SIG-M5 (cell line): ENCODE results near the gene CFAP126.
"Not testable (repeated sequence)": the region's sequence is repeated elsewhere in the genome, so short reads cannot be mapped to it uniquely, and the experiment has no call there.

Experiments
- DNase-seq: peaks from one replicate; lab custom pipeline; 2025; lab: John Stamatoyannopoulos, UW

The CFAP126 gene

DNA sequence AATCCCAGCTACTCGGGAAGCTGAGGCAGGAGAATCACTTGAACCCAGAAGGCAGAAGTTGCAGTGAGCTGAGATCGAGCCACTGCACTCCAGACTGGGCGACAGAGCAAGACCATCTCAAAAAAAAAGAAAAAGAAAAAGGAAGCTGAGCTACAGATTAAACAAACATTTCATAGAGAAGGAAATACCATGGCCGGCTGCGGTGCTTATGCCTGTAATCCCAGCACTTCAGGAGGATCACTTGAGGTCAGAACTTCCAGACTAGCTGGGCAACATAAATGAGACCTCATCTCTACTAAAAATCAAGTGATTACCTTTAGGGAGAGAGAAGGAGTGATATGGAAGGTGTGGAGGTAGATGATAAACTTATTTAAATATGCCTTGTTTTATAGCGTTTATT, 14.0 kb upstream of the CFAP126 start:
- no peak for DNase-seq

DNA sequence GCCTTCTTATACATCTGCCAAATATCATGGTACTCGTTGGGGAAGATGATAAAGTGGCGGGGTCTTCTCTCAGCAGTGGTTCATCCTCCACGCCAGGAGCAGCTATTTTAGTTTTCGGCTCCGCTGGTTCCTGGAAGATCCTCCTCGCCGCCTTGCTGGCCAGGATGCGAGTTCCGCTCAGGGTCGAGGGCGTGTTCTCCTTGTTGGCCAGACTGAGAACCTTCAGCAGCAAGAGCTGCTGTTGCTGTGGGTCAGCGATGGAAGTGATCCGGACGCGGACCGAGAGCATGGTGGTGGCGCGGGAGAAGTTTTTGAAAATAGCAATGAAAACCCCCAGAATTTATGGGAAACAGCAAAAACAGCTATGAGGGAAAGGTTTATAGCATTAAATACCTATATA, 11.4 kb upstream of the CFAP126 start:
- DNase-seq = no peak

GRCh38 chr1:161378014-161378413, 10.3 kb upstream of the CFAP126 start:
- DNase-seq = no peak

- DNase-seq = no peak
These were observed 6.7 kb upstream of the CFAP126 start for GRCh38 chr1:161374373-161374772.

GRCh38 chr1:161373442-161373841, 5.8 kb upstream of the CFAP126 start:
- DNase-seq = no peak

DNA sequence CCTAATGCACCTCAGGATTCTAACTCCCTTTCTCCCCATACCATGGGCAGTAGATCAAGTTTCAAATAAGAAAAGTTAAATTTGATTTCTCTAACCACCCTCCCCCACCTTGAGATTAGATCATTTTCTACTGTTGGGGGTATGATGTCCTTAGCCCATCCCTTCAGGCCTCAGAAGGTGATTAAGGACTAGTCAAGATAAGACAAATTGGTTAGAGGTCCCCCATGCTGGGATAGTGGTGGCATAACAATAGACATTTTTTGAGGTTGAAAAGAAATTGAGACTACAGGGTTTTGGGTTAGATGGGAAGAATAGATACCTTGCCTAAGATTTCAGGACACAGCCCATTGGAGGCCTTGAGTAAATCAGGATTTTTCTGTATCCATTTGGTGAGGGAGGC, 2.5 kb downstream of the CFAP126 start:
- no peak for DNase-seq

DNA sequence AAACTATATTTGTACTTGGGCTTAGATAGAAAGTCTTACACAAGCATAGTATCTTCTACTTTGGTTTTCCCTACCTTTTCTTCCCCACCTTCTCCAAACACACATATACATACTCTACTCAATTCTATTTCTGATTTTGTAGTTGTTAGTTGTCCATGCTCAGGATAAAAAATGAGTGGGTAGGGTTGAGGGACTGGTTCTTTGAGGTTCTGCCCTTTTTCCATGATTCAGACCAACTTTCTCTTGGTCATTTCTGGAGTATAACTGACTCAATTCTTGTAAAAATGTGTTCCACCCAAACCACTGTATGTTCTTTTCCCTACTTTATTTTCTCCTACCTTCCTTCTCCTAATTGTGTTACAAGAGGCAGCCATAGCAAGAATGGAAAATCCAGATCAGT, 3.3 kb downstream of the CFAP126 start:
- DNase-seq = no peak

DNA sequence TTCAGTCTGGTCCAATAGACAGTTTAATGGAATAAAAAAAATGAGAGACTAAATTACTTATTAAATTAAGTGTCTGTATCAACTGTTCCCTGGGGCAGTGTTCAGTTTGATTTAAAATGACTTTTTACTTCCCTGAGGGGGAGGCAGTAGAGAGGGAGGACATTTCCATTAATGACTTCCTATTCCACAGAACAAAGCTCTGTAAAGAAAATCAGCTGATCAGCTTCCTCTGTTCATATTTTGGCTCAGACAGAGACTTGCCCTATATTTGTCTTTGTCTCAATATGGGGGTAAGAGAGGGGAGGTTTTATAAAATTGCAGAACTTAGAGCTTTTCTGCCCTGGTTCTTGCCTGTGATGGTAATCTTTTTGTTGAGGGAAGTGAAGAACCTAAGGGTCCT, 8.4 kb downstream of the CFAP126 start:
- no peak for DNase-seq

GRCh38 chr1:161357073-161357472, 10.6 kb downstream of the CFAP126 start:
- no peak for DNase-seq

DNA sequence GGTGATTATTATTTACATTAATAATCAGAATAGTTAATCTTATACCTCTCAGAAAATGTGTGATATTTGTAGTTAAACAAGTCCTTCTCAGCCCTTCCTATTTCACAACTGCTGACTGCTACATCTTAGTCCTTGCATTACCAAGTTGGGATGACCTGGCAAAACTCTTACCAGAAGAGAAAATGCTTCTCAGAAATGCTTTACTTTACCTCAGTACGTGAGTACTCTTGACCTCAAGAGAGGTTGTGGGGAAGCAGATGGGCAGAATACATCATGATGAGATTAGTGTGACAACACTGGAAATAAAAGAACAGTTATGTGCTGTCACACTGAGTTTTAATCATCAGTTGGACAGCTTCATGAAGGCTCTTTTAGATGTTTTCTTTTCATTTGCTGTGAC, 16.2 kb downstream of the CFAP126 start:
- no peak for DNase-seq

GRCh38 chr1:161350671-161351070, 17.0 kb downstream of the CFAP126 start:
- no peak for DNase-seq

DNA sequence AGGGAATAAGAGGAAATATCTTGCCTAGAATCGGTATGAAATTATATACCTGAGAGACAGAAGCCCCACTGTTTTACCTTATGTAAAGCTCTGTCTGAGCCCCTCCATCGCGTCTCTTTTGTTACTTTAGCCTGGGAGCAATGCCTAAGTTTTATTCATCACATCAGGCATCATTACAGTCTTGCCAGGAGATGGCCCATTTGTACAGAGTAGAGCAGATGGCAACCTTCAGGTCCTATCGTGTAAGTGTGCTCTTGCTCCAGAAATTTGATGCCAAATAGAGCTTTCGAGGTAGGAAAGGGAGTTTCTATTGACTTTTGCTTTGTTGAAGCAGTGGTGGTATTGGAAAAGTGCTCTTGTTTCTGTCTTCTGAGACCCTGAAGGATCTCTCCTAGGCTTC, 24.9 kb downstream of the CFAP126 start:
- no peak for DNase-seq

DNA sequence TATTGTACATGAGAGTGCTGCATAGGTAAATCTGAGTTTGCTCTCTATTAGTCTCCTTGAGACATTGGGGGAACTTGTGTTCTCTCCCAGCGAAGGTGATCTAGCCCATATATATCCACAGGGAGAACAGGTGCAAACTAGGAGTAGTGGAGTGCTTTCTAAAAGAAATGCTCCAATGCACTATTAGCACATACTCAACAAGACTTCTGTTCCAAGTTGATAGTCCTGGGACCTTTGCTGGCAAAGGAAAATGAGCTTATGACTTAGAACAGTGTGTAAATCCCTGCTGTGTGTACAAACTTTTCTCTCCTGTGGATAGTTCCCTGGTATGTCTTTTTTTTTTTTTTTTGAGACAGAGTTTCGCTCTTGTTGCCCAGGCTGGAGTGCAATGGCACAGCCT, 25.5 kb downstream of the CFAP126 start:
- no peak for DNase-seq

- DNase-seq = no peak
These were observed 31.9 kb downstream of the CFAP126 start for GRCh38 chr1:161335796-161336195.

GRCh38 chr1:161333166-161333565, 34.5 kb downstream of the CFAP126 start:
- DNase-seq = no peak

DNA sequence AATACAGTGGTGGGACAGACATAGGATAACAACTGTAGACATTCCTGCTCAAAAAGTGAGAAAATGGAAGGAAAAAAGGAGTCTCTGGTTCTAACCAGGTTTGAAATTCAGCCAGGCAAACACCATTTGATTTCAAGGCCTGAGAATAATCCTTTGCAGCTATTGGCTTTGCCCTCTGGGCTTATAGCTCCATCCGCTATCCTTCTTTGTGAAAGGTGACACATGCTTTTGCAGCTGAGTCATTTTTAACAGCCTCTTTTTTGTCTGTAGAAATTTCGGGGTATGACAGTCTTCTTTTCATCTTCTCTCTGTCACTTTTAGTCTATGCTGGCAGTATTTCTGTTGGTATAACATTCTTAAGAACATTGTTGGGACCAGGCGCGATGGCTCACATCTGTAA, 37.3 kb downstream of the CFAP126 start:
- DNase-seq = no peak

DNA sequence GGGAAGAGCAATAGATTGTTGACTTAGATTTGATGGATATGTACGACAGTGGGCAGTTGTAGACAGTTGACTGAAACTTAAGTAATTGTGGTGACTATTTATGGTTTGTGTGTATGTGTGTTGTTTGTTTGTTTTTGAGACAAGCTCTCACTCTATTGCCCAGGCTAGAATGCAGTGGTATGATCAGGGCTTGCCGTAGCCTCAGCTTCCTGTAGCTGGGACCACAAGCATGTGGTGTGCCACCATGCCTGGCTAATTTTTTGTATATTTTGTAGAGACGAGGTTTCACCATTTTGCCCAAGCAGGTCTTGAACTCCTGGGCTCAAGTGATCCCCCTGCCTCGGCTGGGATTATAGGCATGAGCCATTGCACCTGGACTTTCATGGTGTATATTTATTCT, 43.7 kb downstream of the CFAP126 start:
- DNase-seq = no peak

GRCh38 chr1:161315841-161316674, 51.6 kb downstream of the CFAP126 start:
- not testable (repeated sequence) for DNase-seq
